ENCODE measurements around the gene CUL4B.
A peak's percentile ranks its signal among the peaks of the same experiment; 100 is the strongest.

DNA sequence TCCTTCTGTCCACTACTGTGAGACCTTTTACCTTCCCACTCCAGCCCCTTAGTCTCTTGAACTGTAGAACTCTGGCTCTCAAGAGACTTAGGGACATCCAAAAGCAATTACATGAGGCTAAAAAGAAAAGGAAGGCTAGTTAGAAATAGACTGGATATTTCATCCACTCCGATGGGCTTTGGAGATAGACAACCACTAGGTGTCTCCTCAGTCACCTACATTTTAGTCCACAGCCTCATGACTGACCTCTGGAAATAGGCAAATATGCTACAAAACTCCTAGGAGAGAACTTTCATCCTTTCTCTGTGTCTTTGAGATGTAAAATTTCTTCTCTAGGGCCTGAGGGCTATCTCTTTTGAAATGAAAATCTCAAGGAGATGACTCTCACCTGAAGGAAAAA lies 46.5 kb downstream of the CUL4B start:
- TF ChIP-seq, protein P1, sequence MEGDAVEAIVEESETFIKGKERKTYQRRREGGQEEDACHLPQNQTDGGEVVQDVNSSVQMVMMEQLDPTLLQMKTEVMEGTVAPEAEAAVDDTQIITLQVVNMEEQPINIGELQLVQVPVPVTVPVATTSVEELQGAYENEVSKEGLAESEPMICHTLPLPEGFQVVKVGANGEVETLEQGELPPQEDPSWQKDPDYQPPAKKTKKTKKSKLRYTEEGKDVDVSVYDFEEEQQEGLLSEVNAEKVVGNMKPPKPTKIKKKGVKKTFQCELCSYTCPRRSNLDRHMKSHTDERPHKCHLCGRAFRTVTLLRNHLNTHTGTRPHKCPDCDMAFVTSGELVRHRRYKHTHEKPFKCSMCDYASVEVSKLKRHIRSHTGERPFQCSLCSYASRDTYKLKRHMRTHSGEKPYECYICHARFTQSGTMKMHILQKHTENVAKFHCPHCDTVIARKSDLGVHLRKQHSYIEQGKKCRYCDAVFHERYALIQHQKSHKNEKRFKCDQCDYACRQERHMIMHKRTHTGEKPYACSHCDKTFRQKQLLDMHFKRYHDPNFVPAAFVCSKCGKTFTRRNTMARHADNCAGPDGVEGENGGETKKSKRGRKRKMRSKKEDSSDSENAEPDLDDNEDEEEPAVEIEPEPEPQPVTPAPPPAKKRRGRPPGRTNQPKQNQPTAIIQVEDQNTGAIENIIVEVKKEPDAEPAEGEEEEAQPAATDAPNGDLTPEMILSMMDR (IDR thresholded peaks at IDR 0.05): peak; percentile 60
- TF ChIP-seq, protein P2, sequence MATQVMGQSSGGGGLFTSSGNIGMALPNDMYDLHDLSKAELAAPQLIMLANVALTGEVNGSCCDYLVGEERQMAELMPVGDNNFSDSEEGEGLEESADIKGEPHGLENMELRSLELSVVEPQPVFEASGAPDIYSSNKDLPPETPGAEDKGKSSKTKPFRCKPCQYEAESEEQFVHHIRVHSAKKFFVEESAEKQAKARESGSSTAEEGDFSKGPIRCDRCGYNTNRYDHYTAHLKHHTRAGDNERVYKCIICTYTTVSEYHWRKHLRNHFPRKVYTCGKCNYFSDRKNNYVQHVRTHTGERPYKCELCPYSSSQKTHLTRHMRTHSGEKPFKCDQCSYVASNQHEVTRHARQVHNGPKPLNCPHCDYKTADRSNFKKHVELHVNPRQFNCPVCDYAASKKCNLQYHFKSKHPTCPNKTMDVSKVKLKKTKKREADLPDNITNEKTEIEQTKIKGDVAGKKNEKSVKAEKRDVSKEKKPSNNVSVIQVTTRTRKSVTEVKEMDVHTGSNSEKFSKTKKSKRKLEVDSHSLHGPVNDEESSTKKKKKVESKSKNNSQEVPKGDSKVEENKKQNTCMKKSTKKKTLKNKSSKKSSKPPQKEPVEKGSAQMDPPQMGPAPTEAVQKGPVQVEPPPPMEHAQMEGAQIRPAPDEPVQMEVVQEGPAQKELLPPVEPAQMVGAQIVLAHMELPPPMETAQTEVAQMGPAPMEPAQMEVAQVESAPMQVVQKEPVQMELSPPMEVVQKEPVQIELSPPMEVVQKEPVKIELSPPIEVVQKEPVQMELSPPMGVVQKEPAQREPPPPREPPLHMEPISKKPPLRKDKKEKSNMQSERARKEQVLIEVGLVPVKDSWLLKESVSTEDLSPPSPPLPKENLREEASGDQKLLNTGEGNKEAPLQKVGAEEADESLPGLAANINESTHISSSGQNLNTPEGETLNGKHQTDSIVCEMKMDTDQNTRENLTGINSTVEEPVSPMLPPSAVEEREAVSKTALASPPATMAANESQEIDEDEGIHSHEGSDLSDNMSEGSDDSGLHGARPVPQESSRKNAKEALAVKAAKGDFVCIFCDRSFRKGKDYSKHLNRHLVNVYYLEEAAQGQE (IDR thresholded peaks at IDR 0.05; ENCODE audit: insufficient read depth in 1 of 2, low read depth in 2 of 2, low read length in 1 of 2): no peak
